Measurements from ENCODE around the gene C10orf67. TPM values are rescaled to one million over a fixed set of nuclear protein-coding genes. Genes with fewer than 3 reads are reported as not detected.

Gene C10orf67
- total and polyA plus RNA-seq, 9 donors: 0.08 to 1.0 (median 0.28) TPM

- 93 to 96% (median 95%) methylated on average over 5 of the region's 5 CpGs for WGBS, 3 donors
- H3K36me3 ChIP-seq: no peaks in the 10 kb centered on the region
- H3K4me3 ChIP-seq: no peak overlapping the region
- no peaks in the 10 kb centered on the region for H3K4me1 ChIP-seq (ENCODE audit: insufficient read depth)
- H3K27ac ChIP-seq: no peak overlapping the region
- H3K9me3 ChIP-seq: no peaks in the 10 kb centered on the region
- DNase-seq: no peak
- intact Hi-C loops (cut with DNase I): no loop called here
- no peaks in the 10 kb centered on the region for H3K27me3 ChIP-seq
- no peak for TF ChIP-seq POLR2A (IDR thresholded peaks at IDR 0.05)
- TF ChIP-seq EP300 (IDR thresholded peaks at IDR 0.05): no peak
- no peak for TF ChIP-seq CTCF (IDR thresholded peaks at IDR 0.05)
Measured at GRCh38 chr10:23363793-23364135, 19.2 kb upstream of the C10orf67 start.

GRCh38 chr10:23362879-23363792, 18.5 kb upstream of the C10orf67 start:
- H3K4me1 ChIP-seq (ENCODE audit: insufficient read depth): no peaks in the 10 kb centered on the region
- intact Hi-C loops (cut with DNase I): no loop called here
- no peaks in the 10 kb centered on the region for H3K36me3 ChIP-seq
- no peak overlapping the region for H3K27ac ChIP-seq
- no peaks in the 10 kb centered on the region for H3K9me3 ChIP-seq
- no peak for DNase-seq
- TF ChIP-seq EP300 (IDR thresholded peaks at IDR 0.05) (no peak), POLR2A (IDR thresholded peaks at IDR 0.05) (no peak), CTCF (IDR thresholded peaks at IDR 0.05) (no peak)
- no peak overlapping the region for H3K4me3 ChIP-seq
- H3K27me3 ChIP-seq: no peaks in the 10 kb centered on the region
- 80 to 83% (median 82%) methylated on average over 9 of the region's 9 CpGs for WGBS, 3 donors

- 93 to 100% (median 93%) methylated on average over 1 of the region's 1 CpG for WGBS, 3 donors
- Histone ChIP-seq H3K4me3 (no peak overlapping the region), H3K27me3 (no peaks in the 10 kb centered on the region), H3K36me3 (no peaks in the 10 kb centered on the region), H3K9me3 (no peaks in the 10 kb centered on the region), H3K4me1 (ENCODE audit: insufficient read depth) (no peaks in the 10 kb centered on the region), H3K27ac (no peak overlapping the region)
- no peak for DNase-seq
- intact Hi-C loops (cut with DNase I): no loop called here
- TF ChIP-seq CTCF (IDR thresholded peaks at IDR 0.05): no peak
- no peak for TF ChIP-seq EP300 (IDR thresholded peaks at IDR 0.05)
- TF ChIP-seq POLR2A (IDR thresholded peaks at IDR 0.05): no peak
Measured at GRCh38 chr10:23362069-23362830, 17.7 kb upstream of the C10orf67 start.

- Histone ChIP-seq H3K27ac (no peak overlapping the region), H3K27me3 (no peaks in the 10 kb centered on the region), H3K36me3 (no peaks in the 10 kb centered on the region), H3K4me3 (no peak overlapping the region), H3K9me3 (no peaks in the 10 kb centered on the region), H3K4me1 (ENCODE audit: insufficient read depth) (no peaks in the 10 kb centered on the region)
- WGBS, 3 donors: 85 to 90% (median 88%) methylated on average over 2 of the region's 2 CpGs
- intact Hi-C loops (cut with DNase I): no loop called here
- no peak for DNase-seq
- TF ChIP-seq EP300 (IDR thresholded peaks at IDR 0.05) (no peak), CTCF (IDR thresholded peaks at IDR 0.05) (no peak), POLR2A (IDR thresholded peaks at IDR 0.05) (no peak)
Measured at GRCh38 chr10:23361665-23362064, 17.1 kb upstream of the C10orf67 start.
